Measurements from ENCODE around the gene CPO.
"Not testable (repeated sequence)": the region's sequence is repeated elsewhere in the genome, so short reads cannot be mapped to it uniquely, and the experiment has no call there.

Gene CPO

DNA sequence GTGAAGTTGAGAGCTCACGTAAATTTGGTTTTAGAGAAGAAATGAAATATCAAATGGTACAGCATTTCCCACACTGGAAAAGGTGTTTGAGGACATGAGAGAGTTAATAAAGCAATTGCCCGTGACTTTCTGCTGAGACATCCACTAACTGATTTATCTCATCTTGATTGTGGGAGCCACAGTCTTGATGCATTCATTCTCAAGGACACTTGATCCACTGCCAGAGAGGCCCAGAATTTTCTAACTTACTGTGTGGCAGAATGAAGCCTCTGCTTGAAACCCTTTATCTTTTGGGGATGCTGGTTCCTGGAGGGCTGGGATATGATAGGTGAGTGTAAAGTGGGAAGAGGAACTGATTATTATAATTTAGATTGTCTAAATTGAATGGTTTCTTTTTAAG lies at the start of gene CPO:
CPO (plus strand) TSS at position 179 of the 400 bp plus-strand sequence; CDS start at position 261, 82 bp downstream.
- no peak for FAIRE-seq

GRCh38 chr2:206890179-206890578 lies 49.1 kb upstream of the CPO start:
- no peak for FAIRE-seq

DNA sequence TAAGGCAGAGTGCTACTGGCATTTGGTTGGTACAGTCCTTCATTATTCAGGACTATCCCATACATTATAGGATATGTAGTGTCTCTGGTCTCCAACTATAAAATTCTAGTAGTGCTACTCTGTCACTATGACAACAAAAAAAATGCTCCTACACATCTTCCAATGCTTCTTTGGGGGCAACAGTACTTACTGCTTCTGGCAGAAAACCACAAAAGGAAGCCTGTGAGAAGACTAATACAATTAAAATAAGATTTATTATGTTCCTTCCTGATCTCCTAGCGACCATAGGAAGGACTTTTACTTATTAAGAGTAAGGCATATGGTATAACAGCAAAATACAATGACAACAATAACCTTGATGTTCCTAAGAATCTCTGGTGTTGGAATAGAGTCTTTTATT lies 48.4 kb upstream of the CPO start:
- FAIRE-seq: no peak

DNA sequence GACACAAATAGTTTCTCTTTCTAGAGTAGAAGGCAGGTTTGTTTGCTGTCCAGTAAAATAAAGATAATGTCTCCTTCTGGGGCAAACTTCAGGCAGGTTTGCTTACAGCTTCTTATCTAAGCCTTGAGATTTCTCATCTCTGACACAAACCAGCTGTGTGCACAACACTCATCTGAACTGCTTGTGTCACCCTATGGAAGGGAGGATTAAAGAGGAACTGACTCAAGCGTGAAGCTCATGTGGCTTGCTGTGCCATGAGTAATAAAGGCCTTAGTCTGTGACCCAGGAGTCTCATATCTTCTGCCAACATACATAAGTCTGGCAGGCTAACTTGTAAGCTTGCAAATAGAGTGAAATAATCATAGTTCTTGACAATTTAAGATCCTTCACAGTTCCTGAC lies 24.2 kb upstream of the CPO start:
- FAIRE-seq: no peak

DNA sequence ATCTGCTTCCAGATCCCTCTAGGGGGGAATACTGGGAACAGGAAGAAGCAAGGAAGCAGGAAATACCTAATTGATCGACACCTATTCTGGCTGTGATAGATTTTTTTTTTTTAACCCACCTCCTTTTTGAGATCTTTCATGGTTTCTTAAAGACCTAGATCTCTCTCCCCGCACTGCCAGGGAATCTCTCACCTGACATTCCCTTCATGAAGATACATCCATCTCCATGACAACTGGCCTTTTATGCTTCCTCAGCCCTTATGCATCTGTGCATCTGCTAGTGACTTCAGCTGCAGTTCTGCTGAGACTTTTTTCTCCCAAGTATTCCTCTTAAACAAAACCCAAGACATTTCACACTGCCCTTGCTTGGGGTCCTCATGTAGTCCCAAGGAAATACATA lies 21.1 kb upstream of the CPO start:
- no peak for FAIRE-seq

DNA sequence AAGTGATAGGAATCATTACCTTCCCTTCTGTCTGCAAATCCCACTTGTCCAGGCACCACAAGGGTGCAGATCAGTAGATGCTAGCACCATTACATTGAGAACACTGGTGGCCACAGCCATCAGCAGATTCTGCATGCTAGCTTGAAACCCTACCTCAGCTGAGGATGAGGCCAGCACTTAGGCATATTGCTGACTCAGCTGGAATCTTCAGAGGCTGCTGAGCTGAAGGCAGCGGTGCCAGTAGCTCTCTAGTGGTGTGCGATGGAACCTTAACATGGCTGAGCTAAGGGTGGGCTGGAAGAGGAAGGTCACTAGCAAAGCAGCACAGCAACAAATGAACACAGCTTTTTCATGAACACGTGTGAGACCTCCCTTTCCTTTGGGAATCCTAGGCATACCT lies 19.0 kb upstream of the CPO start:
- FAIRE-seq: no peak

DNA sequence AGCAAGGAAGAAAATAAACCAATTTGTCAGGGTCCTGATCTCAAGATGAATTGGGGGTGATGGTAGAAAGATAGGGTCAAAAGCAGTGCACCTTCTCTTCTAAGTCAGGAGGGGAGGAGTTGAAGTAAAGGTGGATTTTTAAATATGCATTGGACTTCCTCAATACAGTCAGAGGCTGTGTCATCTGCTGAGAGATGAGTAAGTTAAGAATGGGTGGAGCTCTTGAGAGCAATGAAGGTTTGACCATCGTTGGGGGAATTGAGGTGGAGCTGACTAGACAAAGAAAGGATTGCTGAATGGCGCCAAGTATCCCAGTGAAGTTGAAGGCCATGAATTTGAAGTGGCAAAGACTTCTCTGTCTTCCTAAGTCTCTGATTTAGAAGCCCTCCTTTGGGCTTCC lies 18.4 kb upstream of the CPO start:
- FAIRE-seq: no peak

DNA sequence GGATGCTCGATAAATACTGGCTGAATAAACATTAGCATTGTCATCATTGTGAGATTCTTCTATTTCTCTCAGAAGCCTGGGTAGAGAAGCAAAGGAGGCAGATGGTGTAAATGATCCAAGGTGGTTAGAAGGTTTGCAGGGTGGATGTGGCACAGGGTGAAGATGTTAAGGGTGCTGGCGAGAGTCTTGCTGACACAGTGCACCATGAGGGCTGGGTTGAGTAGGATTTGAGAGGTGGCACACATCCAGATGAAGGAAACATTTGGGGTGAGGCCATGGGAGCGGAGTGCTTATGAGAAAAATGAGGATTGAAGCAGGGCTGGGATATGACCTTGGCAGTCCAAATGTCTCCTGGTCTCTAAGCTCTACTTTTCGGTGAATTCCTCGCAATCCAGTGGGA lies 17.8 kb upstream of the CPO start:
- FAIRE-seq: no peak

DNA sequence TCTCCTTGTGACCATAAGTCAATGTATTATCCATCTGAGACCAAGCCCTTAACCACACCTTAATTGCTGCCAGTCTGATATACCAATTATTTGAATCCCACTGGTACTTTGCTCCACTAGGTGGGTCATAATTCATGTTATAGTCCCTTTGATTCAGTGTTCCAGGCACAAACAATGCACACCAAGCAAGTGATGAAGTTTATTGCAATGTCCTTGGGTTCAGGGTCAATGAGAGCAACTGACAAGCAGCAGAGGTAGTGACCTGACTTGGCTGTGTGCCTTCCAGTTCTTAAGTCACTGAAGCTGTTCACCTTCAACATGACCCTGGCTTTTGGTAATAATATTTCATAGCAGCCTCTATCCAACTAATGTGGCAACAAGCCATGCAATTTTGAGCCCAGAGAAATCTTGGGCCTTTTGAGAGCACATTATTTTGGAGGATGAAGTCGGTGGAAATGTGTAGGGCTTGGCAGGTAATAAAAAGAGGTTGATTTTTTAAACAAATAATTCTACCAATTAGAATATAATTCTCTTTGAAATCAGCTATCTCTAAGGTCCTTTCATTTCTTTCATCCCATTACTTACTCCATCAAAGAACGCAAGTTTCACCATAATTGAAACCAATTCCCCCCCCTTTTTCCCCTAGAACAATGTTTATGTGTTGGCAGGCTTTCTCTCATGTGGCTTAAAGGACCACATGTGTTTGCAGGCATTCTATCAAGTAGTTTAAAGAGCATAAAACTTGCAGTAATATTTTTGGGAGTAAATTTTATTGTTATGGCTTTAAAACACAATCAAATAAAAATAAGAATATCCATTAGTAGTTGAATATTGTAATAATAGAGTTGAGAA lies 3.1 kb upstream of the CPO start:
- no peak for FAIRE-seq

DNA sequence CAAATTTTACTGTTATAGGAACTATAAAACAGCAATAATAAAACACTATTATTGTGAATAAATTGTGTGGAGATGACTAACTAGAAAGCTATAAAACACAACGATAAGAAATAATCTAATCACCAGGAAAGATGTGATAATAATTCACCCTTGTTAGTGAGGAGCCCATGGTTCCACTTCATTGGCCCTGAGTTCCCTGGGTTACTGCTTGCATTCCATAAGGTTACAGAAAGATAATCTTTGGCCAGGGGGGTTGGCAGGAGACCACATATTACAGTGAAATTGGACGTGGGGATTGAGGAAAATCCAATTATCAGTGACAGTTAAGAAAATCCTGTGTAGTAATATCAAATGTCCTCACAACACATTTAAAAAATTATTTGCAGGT lies 2.5 kb upstream of the CPO start:
- no peak for FAIRE-seq

DNA sequence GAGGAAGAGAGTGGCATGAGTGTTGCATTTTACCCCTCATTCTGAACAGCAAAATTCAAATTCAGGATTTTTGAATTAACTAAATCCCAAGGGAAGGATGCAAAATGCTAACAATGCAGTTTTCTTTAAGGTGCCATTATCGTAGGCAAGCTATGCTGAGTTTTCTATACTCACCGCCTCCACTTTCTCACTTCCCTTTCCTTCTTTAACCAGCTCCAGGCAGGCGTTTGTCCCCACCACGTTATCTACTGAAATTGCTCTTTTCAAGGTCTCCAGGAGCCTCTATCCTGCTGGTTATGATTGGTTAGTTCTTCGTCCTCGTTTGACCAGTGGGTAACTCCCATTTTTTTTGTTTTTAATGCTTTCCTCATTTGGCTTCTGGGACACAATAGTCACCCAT lies 1.8 kb upstream of the CPO start:
- FAIRE-seq: no peak

DNA sequence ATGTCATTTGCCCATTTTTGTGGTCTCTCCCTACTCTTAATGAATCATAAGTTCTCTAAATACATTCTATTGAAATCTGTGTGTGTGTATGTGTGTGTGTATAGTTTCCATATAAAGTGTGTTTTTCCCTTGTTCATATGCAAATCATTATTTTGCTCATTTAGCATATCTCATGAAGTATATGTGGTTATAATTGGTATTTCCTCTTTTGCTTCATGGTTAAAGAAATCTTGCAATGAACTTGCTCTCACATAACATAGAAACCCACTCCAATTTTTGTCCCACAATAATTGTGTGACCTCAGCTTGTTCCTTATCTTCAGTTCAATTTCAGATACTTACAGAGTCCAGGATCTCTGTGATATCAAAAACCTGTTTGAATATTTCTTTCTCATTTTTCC lies 1.2 kb downstream of the CPO start:
- FAIRE-seq: no peak

DNA sequence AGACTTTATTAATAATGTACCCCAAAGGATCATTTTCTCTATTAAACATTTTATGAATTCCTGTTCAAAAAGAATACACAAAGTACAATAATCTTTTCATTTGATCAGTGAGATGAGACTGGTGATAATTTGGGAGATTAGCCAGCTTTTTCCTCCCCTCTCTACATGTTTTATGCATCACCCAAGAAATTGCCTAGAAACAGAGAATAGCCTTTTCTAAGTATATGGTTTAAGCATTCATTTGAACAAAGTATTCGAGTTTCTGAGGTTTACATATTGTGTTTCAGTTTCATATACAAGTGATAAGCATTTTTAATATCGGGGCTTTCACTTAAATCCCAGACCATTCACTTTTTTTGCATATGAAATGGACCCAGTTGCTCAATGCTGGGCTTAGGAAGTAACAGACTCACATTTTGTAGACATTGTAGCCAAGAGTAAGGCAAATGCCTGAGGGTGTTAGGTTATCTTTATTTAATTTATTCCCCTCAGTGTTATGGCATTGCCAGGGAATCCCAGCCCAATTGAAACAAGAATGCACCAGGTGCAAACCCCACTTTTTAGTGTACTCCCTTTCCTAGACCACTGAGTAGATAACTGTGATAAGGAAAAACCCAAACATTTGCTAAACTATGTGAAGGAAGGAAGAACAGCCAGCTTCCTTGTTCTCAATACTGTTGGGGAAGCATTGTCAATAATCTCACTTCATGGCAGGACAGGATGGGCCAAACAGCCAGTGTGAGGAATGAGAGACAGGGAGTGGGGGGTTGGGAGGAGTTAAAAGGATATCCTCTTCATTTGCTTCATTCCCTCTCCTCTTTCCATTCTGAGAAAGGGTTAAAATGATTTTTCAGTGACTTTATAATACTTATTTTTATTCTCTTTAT lies 3.5 kb downstream of the CPO start:
- FAIRE-seq: no peak

DNA sequence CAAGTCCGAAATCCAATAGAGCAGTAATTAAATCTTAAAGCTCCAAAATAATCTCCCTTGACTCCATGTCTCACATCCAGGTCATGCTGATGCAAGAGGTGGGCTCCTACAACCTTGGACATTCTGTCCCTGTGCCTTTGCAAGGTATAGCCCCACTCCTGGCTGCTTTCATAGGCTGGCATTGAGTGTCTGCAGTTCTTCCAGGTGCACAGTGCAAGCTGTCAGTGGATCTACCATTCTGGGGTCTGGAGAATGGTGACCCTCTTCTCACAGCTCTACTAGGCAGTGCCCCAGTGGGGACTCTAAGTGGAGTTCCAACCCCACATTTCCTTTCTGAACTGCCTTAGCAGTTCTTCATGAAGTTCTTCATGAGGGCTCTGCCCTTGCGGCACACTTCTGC lies 14.1 kb downstream of the CPO start:
- FAIRE-seq: not testable (repeated sequence)

GRCh38 chr2:206955253-206955652 lies 15.9 kb downstream of the CPO start:
- FAIRE-seq: no peak

- FAIRE-seq: no peak
Measured at GRCh38 chr2:206958261-206958660, 18.9 kb downstream of the CPO start.

DNA sequence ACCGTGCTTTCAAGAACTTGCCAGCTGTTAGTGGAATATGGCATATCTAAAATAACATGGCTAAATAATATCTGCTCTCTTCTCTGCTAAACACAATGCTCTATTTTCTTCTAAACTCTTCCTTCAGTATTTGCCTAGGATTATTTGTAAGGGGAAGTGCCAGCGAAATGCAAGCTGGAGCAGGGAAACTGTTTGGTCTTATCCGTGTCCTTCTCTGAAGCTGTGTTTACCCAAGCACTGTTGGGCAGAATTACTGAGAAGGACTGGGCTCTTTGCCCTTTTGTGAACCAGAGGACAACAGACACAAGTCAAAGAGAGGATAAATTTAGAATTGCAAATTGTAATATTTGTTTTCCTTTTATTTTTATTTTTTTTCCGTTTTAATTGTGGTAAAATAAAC lies 23.6 kb downstream of the CPO start:
- FAIRE-seq: no peak

DNA sequence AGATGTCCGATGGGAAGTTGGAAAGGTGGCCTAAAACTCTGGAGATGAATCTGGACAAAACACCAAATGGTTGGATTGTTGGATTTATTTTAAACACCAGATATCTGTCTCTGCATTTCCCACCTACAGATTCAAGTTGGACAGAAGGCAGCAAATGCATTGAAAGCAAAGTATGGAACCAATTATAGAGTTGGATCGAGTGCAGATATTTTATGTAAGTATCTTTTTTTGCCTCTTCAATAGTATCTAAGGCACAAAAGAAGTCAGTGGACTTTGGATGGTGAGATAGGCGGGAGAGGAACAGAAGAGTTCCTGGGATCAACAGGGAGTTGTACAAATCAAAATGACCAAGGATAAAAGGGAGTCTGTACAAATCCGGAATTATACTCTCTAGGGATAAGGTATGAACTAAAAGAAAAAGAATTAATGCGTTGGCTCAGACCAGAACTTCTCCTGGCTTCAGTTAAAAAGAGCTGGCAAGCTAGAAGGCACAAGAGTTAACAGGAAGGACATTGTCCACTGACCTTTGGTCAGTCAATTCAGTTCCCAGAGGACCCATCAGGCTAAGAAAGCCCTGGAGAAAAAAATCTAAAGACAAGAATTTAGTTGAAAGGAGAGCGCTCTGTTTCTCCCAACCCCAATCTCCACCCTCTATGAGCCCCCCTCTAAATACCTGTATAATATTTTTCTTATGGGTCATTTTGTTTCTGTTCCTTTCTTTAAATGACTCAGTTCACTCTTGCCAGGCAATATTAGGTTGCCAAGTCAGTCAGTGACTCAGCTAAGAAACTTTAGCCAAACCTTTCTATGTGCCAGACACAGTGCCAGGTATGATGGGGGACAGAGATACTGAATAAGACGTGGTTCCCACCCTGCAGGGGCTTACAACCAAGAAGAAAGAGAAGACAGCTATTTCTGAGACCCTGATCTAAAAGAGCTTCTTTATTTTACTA lies 29.1 kb downstream of the CPO start:
- FAIRE-seq: no peak

DNA sequence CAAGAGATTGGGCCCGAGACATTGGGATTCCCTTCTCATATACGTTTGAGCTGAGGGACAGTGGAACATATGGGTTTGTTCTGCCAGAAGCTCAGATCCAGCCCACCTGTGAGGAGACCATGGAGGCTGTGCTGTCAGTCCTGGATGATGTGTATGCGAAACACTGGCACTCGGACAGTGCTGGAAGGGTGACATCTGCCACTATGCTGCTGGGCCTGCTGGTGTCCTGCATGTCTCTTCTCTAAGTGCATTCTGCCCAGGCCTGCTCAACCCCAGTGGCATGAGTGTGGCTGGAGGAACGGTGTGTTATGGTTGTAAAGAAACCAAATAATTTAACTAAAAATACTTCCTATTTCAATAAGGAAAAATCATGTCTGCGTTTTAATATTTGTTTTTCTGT lies 29.9 kb downstream of the CPO start:
- no peak for FAIRE-seq

DNA sequence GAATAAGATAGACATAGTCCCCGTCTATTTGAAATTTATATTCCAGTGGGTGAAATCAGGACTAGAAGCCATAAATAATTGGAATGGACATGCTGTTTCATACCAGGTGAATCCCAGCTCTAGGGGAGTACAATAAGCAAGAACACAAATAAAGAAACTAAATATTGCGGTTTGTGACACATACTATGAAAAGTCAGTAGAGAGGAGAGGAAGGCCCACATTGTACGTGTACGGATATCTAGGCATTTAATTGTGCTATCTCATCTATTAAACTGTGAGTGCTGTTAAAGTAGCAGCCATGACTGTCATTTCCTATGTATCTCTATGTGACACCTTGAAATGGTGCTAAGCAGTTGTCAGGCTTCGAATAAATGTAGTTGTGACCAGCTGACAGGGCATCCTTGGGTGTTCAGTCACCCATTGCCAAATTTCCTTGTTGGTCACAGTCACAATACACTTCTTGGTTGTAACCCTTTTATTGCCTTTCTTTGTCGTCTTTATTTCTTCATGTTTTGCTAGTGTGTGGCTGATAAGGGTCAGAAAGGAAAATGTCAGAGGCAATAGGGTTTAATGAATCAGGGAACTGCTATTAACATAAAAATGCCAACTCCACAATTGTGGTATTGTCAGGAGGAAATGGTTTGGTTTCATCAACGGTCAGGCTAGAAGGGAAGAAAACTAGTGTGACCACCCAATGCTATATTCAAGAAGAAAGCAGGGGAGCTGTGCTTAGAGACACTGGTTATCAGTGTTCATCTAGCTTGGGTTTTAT lies 31.5 kb downstream of the CPO start:
- no peak for FAIRE-seq

DNA sequence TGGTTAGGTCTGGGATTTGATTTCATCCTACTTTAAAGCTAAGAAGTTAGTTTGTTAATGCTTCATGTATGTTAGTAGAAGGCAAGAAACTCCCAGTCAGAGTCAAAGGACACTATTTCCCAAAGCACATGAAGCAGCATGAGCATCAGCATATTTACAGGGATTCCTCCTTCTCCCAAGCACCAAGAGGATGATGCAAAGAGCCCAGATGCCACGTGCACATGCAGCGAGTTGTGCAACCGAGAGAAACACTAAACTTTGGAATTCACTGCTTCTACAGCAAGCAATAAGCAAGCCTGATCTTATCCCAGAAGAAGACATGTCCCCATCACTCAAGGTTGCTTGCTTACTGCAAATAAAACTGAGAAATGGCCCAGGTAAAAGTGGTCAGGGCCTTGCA lies 32.5 kb downstream of the CPO start:
- FAIRE-seq: no peak

DNA sequence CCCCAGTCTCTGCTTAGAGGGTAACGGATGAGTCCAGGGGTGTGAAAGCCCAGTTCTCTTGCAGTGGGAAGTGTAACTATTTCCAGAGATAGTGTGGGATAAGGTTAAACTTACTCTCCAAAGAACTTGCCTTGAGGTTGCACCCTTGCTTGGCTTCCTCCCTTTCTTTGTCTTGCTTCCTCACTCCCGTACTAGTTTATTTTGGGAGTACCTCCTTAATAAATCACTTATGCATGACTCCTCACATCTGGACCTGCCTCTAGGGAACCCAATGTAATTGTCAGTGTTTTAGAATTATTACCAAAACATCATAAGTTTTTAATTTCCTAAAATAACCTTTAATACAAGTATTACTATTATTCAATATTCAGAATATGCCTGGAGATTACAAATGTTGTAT lies 35.2 kb downstream of the CPO start:
- no peak for FAIRE-seq

Data from TTC549 (cell line).